Right lobe of liver (tissue), 4 donors: ENCODE measurements around the gene CALCOCO2.

ENCODE experiments used
- POLR2A ChIP-seq: fragments of 450-650 bp; IDR thresholded peaks from one replicate; pipeline ENCODE4 v1.6.1; 2017; ENCODE audit warnings: antibody characterized with exemption, mild to moderate bottlenecking
- TF ChIP-seq, protein P1 (sequence below), 4 donors: fragments of 200-600 bp in 3 of 4; fragments of 450-650 bp in 1 of 4; IDR thresholded peaks; one replicate each; pipeline versions ENCODE4 v1.5.1 to v1.8.0; 2016 to 2022; ENCODE audit warnings: antibody characterized with exemption in 4 of 4, mild to moderate bottlenecking in 2 of 4
- donor health status: DM: no; HTN: no; CAD: no.
- donor health status: DM: no; HTN: no; CAD: no.
- donor health status: DM: no; HTN: yes; CAD: no.

DNA sequence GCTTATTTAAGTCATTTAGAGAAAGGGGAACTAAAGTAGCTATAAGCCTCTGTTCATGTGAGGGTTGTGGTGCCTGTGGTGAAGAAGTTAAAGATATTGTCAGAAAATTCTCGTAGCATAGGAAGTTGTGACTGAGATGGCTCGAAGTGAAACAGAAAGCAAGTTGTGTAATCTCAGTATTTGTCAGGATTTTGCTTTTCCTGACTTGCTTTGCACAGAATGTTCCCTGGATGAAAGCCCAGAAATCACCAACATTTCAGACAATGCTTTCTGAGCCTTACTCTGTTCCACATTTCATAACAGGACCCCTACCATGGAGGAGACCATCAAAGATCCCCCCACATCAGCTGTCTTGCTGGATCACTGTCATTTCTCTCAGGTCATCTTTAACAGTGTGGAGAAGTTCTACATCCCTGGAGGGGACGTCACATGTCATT lies 10.6 kb downstream of the CALCOCO2 start:
- TF ChIP-seq, protein P1, sequence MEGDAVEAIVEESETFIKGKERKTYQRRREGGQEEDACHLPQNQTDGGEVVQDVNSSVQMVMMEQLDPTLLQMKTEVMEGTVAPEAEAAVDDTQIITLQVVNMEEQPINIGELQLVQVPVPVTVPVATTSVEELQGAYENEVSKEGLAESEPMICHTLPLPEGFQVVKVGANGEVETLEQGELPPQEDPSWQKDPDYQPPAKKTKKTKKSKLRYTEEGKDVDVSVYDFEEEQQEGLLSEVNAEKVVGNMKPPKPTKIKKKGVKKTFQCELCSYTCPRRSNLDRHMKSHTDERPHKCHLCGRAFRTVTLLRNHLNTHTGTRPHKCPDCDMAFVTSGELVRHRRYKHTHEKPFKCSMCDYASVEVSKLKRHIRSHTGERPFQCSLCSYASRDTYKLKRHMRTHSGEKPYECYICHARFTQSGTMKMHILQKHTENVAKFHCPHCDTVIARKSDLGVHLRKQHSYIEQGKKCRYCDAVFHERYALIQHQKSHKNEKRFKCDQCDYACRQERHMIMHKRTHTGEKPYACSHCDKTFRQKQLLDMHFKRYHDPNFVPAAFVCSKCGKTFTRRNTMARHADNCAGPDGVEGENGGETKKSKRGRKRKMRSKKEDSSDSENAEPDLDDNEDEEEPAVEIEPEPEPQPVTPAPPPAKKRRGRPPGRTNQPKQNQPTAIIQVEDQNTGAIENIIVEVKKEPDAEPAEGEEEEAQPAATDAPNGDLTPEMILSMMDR (IDR thresholded peaks at IDR 0.05), result no peak
- no peak for TF ChIP-seq POLR2A
